Choroid plexus epithelial cell (primary cell): ENCODE measurements around the gene PLCB1.

Source experiments
- DNase-seq: peaks from one replicate; pipeline ENCODE4 v3.0.0-alpha.2; 2010; ENCODE audit warnings: low read depth
- H3K4me3 ChIP-seq: 2 replicates; pipeline ENCODE4 v1.5.1; 2011; ENCODE audit warnings: low read depth, mild to moderate bottlenecking, control low read depth, low read length, moderate library complexity
- TF ChIP-seq, protein P1 (sequence below): conservative IDR thresholded peaks from 2 replicates; pipeline ENCODE4 v1.5.1; 2011; ENCODE audit warnings: low read depth, mild to moderate bottlenecking, control low read depth, inconsistent platforms, low read length, moderate library complexity

Gene PLCB1

DNA sequence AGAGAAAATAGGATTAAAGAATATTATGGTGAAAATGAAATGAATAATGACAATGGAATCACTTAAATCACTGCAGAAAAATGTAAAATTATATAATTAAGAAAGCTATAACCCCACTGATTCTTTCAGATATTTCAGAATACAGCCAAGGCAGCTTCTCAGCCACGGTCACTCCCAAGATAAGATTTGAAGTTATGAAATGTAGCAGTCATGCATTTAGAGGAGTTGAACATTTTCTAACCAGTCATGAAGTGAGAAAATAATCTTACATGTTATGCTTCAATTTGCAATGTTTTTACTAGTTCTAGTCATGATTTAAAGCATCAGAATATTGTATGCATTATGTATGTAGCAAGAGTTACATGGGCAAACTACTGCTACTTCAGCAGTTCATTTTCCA is 13.3 kb upstream of the PLCB1 start:
- no peak overlapping the region for H3K4me3 ChIP-seq
- TF ChIP-seq, protein P1, sequence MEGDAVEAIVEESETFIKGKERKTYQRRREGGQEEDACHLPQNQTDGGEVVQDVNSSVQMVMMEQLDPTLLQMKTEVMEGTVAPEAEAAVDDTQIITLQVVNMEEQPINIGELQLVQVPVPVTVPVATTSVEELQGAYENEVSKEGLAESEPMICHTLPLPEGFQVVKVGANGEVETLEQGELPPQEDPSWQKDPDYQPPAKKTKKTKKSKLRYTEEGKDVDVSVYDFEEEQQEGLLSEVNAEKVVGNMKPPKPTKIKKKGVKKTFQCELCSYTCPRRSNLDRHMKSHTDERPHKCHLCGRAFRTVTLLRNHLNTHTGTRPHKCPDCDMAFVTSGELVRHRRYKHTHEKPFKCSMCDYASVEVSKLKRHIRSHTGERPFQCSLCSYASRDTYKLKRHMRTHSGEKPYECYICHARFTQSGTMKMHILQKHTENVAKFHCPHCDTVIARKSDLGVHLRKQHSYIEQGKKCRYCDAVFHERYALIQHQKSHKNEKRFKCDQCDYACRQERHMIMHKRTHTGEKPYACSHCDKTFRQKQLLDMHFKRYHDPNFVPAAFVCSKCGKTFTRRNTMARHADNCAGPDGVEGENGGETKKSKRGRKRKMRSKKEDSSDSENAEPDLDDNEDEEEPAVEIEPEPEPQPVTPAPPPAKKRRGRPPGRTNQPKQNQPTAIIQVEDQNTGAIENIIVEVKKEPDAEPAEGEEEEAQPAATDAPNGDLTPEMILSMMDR, result no peak
- DNase-seq, result no peak

DNA sequence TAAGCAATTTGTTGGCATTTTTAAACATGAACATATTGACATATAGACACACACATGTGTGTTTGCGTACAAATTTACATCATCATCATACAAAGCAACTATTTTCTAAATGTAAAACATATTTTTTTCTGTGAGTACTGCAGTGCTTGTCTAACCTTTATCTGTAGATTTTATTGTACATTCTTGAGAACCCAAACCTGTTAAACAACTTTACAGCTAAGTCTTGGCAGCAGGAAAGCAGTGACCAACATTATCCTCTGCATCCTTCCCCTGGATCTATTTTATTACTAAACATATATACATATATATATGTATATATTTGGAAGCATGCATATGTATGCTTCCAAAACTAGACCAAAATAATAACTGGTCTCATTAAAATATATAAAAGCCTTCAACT is 10.4 kb upstream of the PLCB1 start:
- no peak overlapping the region for H3K4me3 ChIP-seq
- DNase-seq, result no peak
- TF ChIP-seq, protein P1, result no peak

DNA sequence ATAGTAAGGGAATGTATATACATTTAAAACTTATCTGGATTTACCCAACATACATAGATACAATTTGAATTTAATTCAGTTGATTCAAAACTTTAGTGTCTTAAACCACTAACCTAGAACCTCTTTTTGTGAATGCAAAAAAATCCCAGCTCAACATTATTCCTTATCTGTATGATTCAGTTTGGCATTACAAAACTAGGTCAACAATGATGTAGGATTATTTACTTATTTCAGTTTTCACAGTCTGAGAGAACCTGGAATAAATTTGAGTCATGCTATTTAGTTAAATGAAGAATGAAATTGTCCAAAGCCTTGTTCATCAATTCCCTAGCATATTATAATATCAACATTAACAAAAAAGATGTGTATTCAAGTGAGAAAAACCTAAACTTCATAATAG is 7.4 kb upstream of the PLCB1 start:
- TF ChIP-seq, protein P1, result no peak
- H3K4me3 ChIP-seq, result no peak overlapping the region
- no peak for DNase-seq

DNA sequence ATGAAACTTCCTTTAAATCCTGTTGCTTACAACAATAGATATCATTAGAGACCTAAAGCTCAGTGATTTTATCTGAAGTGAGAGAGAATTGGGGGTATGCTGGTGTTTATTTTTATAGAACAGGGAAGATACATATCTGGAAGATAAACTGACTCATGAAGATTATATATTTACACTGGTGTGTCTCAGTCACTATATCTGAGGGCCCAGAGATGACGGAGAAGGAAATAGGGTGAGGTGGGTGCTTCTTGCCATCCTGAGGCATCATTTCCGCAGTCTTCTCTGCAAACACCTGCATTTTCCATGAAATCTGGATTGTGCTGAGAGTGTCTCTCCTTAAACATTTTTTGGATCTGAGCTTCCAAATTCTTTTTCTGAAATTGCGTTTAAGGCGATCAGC is 5.9 kb upstream of the PLCB1 start:
- no peak overlapping the region for H3K4me3 ChIP-seq
- TF ChIP-seq, protein P1, result no peak
- no peak for DNase-seq

DNA sequence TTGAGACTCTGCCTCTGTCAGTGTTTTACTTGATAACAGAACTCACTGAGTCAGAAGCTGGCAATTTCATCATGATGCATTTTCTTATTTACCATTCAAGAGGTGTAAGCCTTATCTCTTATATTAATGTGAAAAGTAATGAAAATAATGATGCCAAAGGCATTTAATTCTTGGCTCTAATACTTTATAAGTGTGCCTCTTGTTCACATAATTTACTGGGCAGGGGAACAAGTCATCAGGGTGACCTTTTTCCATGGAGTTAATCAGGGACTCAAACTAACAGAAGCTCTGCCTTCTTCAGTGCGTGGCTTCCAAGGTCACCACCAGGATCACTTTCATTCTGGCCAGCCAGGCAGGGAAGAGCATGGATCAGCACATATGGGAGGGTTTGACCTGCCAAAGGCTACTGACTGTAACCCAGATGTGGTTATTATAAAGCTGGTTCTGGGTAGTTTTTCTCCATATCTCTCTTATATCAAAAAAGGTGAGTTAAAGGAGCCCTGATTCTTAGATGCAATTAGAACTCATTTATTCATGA is 5.2 kb upstream of the PLCB1 start:
- TF ChIP-seq, protein P1, result no peak
- peak; percentile 25 for DNase-seq
- no peak overlapping the region for H3K4me3 ChIP-seq

DNA sequence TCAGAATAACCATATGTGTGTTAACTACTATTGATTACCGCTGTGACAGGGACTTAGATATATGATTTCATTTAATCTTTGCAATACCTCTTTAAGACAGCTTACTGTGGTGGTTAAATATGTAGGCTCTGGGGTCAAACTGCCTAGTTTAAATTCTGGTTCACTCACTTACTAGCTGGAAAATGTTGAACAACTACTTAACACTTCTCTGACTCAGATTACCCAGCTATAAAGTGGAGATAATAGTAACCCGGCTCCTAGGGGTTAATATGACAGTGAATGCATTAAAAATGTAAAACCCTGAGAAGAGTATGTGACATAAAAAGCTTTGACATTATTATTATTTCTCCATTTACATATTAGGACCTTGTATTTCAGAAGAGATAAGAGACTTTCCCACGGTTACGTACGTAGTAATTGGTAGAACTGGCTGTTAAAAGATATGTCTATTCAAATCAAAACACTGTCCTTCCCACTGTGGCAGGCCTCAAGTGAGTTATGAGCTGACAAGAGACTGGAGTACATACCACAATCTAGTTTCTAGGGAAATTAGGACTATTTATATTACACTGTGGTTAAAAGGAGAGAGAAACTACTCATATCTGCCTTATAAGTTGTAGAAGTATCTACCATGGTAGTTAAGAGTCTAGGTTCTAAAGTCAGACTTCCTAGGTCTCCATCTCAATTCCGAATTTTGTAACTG is 4.4 kb upstream of the PLCB1 start:
- TF ChIP-seq, protein P1, result no peak
- H3K4me3 ChIP-seq, result no peak overlapping the region
- DNase-seq, result no peak

DNA sequence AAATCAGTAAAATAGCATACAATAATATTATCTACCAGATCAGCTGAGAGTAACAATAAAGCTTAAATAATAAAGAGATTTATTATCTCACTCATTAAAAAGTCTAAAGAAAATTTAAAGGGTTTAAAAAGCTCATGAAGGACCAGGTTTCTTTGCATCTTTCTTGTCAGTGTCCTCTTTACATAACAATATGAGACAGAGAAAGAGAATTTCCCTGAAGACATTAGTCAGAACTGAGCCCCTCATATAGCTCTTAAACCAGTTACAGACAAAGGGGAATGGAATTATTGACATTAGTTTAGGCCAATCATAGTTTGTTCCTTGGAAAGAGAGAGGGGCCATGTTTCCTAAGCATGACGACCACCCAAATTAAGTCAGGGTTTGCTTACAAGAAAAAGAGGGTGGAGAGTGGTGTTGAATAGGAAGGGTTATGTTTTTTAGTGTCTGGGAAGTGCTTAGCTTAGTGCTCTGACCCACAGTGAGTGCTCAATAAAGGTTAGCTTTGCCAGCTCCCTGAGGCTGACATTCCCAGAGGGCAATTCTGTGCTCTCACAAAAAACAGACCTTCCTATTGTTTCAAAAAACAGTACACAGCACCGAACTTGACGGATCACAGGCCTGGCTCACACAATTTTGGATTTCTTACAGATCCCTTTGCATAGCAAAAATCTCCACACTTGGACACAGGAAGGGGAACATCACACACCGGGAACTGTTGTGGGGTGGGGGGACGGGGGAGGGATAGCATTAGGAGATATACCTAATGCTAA is 3.6 kb upstream of the PLCB1 start:
- H3K4me3 ChIP-seq, result no peak overlapping the region
- DNase-seq, result no peak
- TF ChIP-seq, protein P1, result no peak
